T-helper 1 cell (primary cell): ENCODE data around the gene HIVEP3.
"Not testable (repeated sequence)": the region's sequence is repeated elsewhere in the genome, so short reads cannot be mapped to it uniquely, and the experiment has no call there.

Experiments used
- DNase-seq, 5 donors: peaks; one replicate each; pipeline ENCODE4 v3.0.0-alpha.2; 2012 to 2020
- total RNA-seq, 4 donors: gene quantifications; one replicate each; lab custom pipeline; 2026; lab: John Stamatoyannopoulos, UW

HIVEP3 gene
- total RNA-seq = 12.2 to 27.0 (median 15.0) reads per million in 4 donors

DNA sequence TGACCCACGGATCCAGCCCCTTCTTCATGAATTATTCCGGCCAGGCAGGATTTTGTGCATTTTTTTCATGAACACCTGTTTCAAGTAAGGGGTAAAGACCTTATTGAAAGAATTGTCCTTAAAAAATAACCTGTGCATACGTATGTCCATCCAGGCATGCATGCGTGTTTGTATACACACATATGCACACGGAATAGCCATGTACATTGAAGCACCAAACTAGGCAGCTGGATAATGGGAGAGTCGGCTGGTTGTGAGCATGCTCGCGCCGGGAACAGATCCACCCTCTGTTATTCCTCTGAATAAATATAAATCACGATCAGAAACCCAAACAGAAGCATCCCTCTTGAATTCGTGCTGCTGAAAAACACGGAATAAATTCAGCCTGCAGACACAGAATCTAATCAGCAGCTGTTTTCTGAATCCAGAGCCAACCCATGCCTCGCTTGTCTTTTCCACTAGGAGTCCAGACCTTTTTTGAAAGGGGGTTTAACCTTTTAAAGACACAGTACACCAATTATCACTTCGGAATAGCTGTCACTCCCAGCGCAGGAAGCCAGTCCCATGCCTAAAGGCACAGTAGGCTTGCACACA, at the start of gene HIVEP3:
Gene HIVEP3 (minus strand): TSS at position 473 of the 594 bp plus-strand sequence.
- no peak for DNase-seq

DNA sequence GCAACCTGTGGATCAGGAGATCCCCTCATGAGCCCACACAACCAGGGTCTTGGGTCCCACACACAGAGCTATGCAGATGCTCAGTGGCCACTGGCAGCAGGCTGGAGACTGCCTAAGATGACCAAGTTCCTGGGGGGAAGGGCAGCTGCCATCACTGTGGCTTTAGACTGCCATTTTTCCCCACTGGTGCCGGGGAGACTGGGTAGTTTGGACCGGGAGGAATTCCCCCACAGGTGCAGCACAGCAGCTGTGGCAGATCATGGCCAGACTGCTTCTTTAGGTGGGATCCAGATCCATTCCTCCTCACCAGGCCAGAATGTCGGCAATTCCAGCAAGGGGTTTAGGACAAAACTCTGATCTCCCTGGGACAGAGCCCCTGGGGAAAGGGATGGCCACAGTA, 45.7 kb upstream of the HIVEP3 start:
- no peak for DNase-seq

DNA sequence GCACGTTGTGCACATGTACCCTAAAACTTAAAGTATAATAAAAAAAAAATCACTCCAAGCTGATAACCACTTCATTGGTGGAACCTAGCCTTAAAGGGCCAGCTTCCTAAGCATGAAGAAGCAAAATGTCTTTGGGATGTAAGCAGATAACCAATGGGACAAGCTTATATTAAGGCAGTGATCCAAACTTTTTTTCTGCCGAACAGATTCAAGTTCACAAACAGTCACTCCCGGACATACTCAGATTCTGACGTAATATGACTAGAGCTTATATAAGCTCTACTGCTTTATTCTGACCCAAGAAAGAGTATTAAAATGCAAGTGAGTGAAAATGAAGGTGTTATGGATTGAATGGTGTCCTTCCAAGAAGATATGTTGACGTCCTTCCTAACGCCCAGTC, 44.9 kb upstream of the HIVEP3 start:
- no peak for DNase-seq

DNA sequence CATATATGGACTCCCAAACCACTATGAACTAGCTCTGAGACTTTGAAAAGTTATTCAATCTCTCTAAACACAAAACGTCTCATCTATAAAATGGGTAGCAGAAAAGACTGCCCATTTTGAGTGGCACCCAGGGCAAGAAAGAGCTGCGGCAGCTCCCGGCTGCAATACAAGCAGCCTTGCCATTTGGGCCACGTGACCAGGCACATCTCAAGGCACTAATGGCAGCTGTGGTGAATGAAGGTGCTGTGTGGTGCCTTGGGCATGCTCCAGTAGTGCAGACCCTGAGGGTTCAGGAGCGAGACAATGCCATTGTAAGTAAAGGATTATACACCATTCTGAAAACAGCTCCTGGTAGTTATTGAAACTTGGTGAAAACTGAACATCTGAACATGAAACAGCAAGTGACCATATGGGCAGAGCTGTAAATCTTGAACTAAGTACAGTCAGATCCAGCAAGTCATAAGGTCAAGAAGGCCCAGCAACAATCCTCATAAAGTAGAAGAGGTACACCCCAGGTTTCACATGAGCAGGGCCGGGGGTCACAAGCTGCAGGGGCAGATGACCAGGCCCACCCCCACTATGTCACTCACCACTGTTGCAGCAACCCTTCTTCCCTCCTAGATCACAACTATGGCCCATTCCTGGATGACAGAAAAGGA, 39.4 kb upstream of the HIVEP3 start:
- no peak for DNase-seq

DNA sequence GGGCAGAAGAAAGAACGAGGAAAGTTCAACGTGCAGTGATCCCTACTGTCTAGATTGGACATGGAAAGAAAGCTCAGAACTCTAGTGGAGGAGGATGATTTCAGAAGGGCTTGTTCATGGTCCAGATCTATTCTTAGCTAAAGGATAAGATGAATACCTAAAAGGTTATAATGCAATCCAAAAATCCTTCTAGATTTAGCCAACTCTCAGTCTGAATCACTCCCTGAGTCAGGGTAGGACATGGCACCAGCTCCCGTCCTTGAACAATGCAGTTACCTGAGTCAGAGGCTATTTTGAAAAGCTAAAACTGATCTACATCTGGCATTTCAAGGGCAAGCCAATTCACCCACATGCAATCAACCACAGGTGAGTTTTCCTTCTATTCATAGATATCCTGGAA, 38.8 kb upstream of the HIVEP3 start:
- DNase-seq = no peak

DNA sequence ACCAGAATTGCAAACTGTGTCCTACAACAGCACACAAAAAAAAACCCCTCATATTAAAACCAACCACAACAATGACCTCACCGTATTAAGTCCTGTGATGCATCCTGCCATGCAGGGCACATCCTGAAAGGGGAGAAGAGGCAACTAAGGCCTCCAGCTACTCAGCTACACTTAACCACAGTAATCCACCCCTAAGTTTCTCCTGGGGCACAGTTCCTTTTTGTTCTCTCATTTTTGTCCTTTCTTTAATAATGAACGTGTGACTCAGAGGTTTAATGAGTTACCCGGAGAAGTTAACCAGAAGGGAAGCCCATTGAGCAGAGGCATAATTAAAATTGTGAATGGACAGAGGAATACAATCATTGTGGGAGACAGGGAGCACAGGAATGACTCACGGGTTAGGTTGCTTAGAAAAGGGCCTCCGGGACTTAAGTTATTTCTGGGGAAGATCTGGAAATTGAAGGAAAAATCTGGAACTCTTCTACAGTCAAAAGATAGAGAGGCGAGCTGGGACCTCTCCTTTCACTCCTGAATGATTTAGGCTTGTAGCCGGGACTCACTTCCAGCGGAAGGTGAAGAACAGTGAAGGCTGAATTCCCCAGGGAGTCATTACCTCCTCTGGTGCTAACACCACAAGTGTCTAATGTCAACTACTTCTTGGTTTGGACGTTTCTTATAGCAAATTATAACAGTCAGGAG, 36.9 kb upstream of the HIVEP3 start:
- DNase-seq = peak in 1 of 5 donors; percentile 29

DNA sequence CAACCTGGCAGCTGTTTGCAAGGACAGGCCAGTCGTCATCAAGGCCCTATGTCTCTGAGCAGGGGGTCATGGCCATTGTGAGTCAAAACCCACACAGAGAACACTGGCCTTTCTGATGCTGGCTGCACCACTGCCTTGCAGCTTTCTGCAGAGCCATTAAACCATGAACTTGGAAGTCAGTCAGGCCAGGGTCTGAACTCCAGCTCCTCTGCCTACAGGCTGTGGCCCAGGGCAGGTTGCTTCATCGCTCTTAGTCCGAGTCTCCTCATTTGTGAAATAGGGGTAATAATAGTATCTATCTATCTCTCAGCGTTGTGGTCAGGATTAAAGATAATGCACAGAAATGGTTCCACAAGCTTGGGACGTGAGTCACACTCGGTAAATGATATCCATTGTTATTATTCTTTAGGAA, 35.8 kb upstream of the HIVEP3 start:
- no peak for DNase-seq

DNA sequence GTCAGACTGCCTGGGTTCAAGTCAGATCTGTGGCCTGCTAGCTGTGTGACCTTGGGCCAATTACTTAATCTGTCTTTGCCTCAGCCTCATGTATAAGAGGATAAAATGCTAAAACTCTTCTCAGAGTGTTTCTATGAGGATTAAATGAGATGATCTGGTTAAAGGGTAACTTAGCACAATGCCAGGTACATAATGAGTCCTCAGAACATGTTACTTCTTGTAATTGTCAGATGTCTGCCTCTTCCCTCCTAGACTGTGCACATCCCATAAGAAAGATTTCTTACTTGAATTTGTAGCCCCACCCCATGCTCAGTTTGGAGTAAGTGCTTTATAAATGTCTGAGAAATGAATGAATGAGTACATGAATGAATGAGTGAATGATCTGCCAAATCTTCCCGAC, 34.6 kb upstream of the HIVEP3 start:
- DNase-seq = no peak

DNA sequence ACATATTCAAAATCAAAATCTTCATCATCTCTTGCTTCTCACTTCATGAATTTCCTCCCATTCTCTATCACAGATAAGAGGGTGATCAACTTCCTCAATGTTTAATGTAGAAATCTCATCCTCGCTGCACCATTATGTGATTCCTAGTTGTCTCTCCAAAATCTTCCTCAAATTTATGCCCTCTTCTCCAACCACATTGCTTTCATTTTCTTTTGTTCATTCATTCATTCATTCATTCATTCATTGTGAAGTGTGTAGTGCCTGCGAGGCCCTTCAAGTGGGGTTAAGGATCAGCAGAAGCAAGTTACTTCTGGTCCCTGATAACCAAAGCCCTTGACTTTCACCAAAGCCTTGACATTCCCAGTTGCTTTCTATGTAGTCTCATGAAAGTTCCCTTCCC, 33.5 kb upstream of the HIVEP3 start:
- no peak for DNase-seq

DNA sequence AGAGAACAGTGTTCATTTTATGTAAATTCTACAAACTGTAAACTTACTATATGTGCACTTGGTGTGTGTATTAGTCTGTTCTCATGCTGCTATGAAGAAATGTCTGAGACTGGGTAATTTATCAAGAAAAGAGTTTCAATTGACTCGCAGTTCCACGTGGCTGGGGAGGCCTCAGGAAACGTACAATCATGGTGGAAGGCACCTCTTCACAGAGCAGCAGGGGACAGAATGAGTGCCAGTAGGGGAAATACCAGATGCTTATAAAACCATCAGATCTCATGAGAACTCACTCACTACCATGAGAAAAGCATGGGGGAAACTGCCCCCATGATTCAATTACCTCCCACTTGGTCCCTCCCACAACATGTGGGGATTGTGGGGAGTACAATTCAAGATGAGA, 32.8 kb upstream of the HIVEP3 start:
- not testable (repeated sequence) for DNase-seq

DNA sequence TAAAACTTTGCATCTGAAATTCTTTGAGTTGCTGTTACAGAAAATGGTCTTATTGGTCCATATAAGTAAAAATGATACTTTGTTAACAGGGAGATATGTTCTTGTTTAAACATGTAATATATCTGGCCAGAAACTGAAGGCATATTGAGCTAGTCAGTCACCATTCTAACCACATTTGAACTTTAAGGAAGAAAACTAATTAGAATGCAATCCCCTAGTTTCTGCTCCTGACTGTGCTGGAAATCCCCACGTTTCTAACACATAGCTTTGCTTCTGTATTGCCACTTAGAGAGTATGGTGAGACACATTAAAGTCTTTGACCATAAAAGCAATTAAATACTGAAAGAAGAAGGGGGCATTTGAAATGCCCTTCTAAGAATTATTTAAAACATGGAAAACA, 32.1 kb upstream of the HIVEP3 start:
- DNase-seq = no peak

DNA sequence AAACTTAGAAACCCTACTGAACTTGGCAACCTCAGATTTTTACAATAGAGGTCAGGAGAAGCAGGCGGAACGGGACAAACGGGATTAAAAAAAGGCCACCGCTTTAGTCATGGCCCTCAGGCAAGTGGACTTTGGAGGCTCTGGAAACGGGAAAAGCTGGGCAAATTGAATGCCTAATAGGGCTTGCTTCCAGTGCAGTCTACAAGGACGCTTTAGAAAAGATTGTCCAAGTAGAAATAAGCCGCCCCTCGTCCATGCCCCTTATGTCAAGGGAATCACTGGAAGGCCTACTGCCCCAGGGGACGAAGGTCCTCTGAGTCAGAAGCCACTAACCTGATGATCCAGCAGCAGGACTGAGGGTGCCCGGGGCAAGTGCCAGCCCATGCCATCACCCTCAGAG, 27.2 kb upstream of the HIVEP3 start:
- not testable (repeated sequence) for DNase-seq

DNA sequence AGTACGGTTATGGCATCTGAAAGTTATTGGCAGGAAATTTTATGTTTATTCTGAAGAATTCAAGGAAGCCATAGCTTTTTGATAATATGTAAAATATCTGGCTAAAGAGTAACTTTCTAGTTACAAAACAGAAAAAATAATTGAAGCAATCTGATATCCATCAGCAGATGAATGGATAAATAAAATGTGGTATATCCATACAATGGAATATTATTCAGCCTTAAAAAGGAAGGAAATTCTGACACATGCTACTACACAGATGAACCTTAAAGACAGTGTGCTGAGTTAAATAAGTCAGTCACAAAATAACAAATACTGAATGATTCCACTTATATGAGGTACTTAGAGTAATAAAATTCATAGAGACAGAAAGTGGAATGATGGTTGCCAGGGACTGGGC, 25.0 kb upstream of the HIVEP3 start:
- no peak for DNase-seq

DNA sequence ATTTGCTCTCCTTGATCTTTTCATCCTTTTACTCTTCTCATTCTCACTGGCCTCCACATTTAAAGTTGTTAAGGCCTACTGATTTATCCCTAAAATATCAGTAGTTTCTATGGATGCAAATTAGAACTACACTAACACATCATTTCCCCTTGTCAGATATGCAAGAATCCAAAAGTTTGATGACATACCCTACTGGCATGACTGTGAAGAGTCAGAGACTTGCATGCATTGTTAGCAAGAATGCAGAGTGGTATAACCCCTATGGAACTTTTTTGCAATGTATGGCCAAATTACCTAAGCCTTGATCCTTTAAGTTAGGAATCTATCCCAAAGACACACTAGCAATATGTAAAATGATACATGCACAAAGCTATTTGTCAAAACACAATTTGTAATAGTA, 23.6 kb upstream of the HIVEP3 start:
- DNase-seq = no peak

DNA sequence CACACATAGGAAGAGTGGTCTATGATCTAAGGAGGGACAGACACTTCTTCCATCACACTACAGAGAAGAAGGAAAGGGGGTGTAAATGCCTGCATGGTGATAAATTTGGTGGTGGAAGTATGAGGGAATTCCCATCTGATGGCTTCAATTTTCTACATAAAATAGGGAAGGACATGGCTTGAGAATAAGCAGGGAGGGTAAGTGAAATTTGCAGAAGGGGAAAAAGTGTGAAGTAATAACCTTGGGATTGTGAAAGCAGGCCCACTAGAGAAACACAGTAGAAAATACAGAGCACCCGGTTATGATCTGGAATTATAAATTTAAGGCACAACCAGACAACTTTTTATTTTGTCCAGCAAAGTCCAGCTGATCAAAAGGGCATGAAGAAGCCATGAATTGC, 22.7 kb upstream of the HIVEP3 start:
- no peak for DNase-seq

DNA sequence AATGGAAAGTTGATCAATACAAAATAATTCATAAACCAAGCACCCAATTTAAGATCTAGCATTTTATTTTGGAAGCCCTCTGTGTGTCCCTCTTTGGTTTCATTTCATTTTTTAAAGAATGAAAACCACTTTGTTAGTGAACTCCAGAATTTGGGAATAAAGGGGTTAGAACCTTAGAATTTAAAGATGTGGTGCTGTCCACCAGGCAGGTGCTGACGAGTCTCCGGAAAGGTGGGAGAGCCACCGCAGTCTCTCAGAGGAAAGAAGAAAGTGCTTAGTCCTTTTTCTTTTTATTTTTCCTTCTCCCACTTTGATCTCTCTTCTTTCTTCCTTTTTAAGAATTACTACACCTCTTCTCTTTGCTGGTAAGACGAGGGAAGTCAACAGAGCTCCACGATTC, 20.5 kb upstream of the HIVEP3 start:
- DNase-seq = no peak

DNA sequence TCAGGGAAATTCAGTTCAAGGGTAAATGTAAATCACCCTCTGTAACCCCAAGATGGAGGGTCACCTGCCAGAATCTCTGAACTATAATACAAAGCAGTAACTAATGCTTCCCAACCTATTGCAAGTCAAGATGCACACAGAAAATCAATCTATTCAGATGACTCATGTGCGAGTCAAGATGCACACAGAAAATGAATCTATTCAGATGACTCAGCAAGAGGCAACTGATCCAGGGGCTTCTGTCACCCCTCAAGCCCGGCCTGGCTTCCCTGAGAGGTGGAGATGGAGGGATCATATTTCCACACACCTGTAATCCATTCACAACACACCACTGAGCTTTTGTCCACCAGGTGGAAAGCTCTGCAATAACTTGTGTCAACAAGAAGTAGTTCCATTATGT, 17.4 kb upstream of the HIVEP3 start:
- peak in 1 of 5 donors; percentile 60 for DNase-seq

DNA sequence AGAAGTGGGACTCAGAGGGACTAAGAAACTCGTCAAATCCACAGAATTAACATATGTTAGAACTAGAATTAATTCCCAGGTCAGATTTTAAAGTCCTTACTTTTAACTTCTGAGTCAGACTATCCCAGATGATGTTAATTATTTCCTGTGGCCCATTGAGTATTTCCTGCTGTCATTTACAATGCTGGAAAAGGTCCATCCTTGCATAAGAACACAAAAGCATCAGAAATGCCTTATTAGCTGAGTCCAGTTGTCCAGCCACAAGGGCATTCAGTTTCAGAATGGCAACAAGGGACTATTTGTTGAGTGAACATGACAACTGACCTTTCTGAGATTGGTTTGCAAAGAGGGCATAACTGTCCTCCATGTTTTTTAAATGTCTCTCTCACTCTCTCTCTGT, 16.5 kb upstream of the HIVEP3 start:
- no peak for DNase-seq

DNA sequence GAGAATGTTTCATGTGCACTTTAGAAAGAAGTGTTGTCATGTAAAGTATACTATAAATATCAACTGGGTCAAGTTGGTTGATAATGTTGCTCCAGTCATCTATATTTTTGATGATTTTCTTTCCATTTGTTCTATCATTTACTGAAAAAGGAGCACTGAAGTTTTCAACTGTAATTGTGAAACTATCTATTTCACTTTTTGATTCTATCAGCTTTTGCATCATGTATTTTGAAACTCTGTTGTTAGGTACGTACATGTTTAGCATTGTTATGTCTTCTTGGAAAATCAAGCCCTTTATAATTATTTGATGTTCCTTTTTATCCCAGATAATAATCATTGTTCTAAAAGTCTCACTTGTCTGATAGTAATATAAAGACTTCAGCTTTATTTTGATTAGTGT, 14.4 kb upstream of the HIVEP3 start:
- DNase-seq = peak in 1 of 5 donors; percentile 27

DNA sequence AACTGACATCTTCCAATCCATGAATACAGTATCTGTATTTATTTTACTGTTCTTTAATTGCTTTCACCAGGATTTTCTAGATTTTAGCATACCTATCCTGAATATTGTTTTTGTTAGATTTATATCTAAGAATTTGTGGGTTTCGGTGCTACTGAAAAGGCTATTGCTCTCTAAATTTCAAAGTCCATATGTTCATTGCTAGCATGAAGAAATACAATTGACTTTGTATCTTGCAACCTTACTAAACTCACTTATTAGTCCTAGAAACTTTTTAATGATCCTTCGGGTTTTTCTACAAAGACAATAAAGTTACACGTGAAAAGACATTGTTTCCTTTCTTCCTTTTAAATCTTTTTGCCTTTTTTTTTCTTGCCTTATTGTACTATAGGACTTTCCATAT, 12.9 kb upstream of the HIVEP3 start:
- DNase-seq = no peak

DNA sequence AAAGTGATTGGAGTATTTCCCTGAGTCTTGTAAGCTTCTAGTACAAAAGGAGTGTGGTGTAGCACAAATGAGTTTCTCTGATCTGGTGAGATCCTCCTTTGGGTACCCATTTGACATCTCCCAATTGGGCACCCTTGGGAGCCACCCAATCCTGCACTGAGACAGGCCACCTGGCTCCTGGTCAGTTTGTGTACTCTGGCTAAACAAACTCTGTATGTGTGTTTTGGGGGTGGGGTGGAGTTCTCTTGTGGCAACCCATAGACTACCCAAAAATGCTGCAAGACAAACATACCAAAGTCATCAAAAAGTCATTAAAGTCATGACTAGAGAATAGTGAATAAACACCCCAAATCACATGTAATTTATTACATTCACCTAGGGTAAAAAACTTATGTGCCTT, 8.4 kb upstream of the HIVEP3 start:
- no peak for DNase-seq

DNA sequence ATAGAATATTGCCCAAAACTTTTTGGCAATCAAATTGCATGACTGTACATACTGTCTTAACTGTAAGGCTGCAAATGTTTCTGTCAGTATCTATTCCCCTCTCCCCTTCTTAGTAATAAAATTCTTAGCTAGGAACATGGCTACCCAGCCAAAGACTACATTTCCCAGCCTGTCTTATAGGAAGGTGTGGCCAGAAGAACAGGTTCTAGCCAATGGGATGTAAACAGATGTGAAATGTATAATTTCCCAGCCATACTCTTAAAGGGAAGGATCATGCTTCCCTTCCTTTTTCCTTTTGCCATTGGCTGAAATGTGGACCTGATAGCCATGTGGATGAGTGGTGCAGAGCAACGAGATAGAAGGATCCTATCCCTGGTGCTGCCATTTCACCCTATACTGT, 7.0 kb upstream of the HIVEP3 start:
- no peak for DNase-seq

DNA sequence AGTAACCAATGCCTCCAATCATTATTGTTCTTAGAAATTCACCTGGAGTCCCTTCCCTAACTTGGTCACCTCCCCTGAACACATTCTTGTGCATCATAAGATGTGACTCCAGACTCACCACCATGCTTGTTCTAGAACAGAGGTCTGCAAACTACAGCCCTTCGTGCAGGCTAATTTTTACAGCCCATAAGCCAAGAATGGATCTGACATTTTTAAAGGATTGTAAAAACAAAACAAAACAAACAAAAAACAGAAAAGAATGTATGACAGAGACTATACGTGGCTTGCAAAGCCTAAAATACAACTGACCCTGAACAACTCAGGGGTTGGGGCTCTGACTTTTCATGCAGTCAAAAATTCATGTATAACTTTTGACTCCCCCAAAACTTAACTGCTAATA, 6.2 kb upstream of the HIVEP3 start:
- no peak for DNase-seq

DNA sequence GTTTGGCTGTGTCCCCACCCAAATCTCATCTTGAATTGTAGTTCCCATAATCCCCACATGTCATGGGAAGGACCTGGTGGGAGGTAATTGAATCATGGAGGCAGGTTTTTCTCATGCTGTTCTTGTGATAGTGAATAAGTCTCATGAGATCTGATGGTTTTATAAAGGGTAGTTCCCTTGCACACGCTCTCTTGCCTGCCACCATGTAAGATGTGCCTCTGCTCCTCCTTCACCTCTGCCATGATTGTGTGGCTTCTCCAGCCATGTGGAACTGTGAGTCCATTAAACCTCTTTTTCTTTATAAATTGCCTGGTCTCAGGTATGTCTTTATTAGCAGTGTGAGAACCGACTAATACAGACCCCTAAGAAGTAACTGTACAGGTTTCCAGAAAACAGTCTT, 2.5 kb upstream of the HIVEP3 start:
- not testable (repeated sequence) for DNase-seq
